A549 (cell line): ENCODE results near the gene RASGRF1. TPM values are rescaled to one million over a fixed set of nuclear protein-coding genes. Genes with fewer than 3 reads are reported as not detected.

Experiments
- ATAC-seq, 2 experiments: fragments of 200-7000 bp in 1 of 2; fragments of >200 bp in 1 of 2; cut with Nextera tagmentation in 1 of 2; cut with Tn5 transposase in 1 of 2; 3 replicates each; pipeline versions ENCODE4 v1.8.0 to v1.9.1; 2018 to 2020; ENCODE audit warnings: mild to moderate bottlenecking in 1 of 2, moderate library complexity in 1 of 2
- CTCF ChIA-PET: fragments of 300-600 bp; sonication (Branson Sonifier 250); formaldehyde crosslinking; extraction: SDS; loops from one replicate; lab custom pipeline; 2021; ENCODE audit warnings: antibody characterized with exemption, inconsistent platforms; lab: Yijun Ruan, JAX
- POLR2A ChIA-PET: fragments of 350-600 bp; formaldehyde crosslinking; extraction: SDS; loops from one replicate; lab custom pipeline; 2021; ENCODE audit warnings: antibody characterized with exemption, inconsistent platforms; lab: Yijun Ruan, JAX
- DNase-seq, 2 experiments: peaks; one replicate each; pipeline versions ENCODE4 v3.0.0 to v3.0.0-alpha.2; 2011 to 2016; ENCODE audit warnings: low read depth in 1 of 2, low spot score in 1 of 2
- FAIRE-seq: peaks from 2 replicates; lab custom pipeline; 2011; peaks lifted over from hg19 to GRCh38; lab: Jason Lieb, UNC
- H3K27ac ChIP-seq, 2 experiments: fragments of >200 bp; sonication (Bioruptor Twin); formaldehyde crosslinking; 3 replicates each; pipeline ENCODE4 v1.5.1; 2016 to 2017
- H3K4me1 ChIP-seq: fragments of >200 bp; sonication (Bioruptor Twin); formaldehyde crosslinking; 3 replicates; pipeline ENCODE4 v1.6.1; 2016
- H3K4me2 ChIP-seq: fragments of >200 bp; sonication (Bioruptor Twin); formaldehyde crosslinking; 3 replicates; pipeline ENCODE4 v1.6.1; 2016
- H3K4me3 ChIP-seq: fragments of >200 bp; sonication (Bioruptor Twin); formaldehyde crosslinking; 3 replicates; pipeline ENCODE4 v1.5.1; 2016
- H3K9me3 ChIP-seq: fragments of >200 bp; sonication (Bioruptor Twin); formaldehyde crosslinking; 3 replicates; pipeline ENCODE4 v1.6.1; 2016
- ATOH8 ChIP-seq: fragments of 250-450 bp; sonication (Bioruptor Pico); IDR thresholded peaks from 2 replicates; pipeline ENCODE4 v1.5.0; 2020; ENCODE audit warnings: low read depth, mild to moderate bottlenecking, moderate library complexity
- CBX2 ChIP-seq: fragments of 200-600 bp; sonication (generic); IDR thresholded peaks from 2 replicates; pipeline ENCODE4 v1.6.1; 2016; ENCODE audit warnings: low read depth, mild to moderate bottlenecking, borderline replicate concordance
- CEBPB ChIP-seq, 2 experiments: fragments of >200 bp in 1 of 2; sonication (Bioruptor Twin) in 1 of 2; formaldehyde crosslinking in 1 of 2; IDR thresholded peaks; 2 replicates each; pipeline ENCODE4 v1.6.1; 2012 to 2016
- CHD4 ChIP-seq: fragments of 200-600 bp; sonication (generic); IDR thresholded peaks from 2 replicates; pipeline ENCODE4 v1.6.1; 2016; ENCODE audit warnings: antibody characterized with exemption, mild to moderate bottlenecking, borderline replicate concordance
- EHMT2 ChIP-seq: fragments of 200-600 bp; sonication (generic); IDR thresholded peaks from 2 replicates; pipeline ENCODE4 v1.6.1; 2016; ENCODE audit warnings: antibody characterized with exemption, low read depth, mild to moderate bottlenecking, moderate library complexity
- EP300 ChIP-seq, 2 experiments: fragments of >200 bp; sonication (Bioruptor Twin); formaldehyde crosslinking; IDR thresholded peaks; 2 replicates in 1 of 2; 3 replicates in 1 of 2; pipeline ENCODE4 v1.6.1; 2016 to 2017
- ESRRA ChIP-seq: fragments of 150-350 bp; IDR thresholded peaks from 2 replicates; pipeline ENCODE4 v1.6.1; 2014; ENCODE audit warnings: mild to moderate bottlenecking, low read length, borderline replicate concordance
- FOSB ChIP-seq: fragments of 250-450 bp; sonication (Bioruptor Pico); IDR thresholded peaks from 2 replicates; pipeline ENCODE4 v1.5.0; 2020; ENCODE audit warnings: mild to moderate bottlenecking, moderate library complexity
- GATA3 ChIP-seq: IDR thresholded peaks from 2 replicates; pipeline ENCODE4 v1.6.1; 2012; ENCODE audit warnings: borderline replicate concordance
- HOXB13 ChIP-seq: fragments of 250-450 bp; sonication (Bioruptor Pico); IDR thresholded peaks from 2 replicates; pipeline ENCODE4 v1.5.0; 2020; ENCODE audit warnings: low read depth, mild to moderate bottlenecking, moderate library complexity
- NFE2L2 ChIP-seq: fragments of 150-350 bp; conservative IDR thresholded peaks from 2 replicates; pipeline ENCODE4 v1.6.1; 2014; ENCODE audit warnings: low read length
- NR3C1 ChIP-seq: fragments of >200 bp; sonication (Bioruptor Twin); formaldehyde crosslinking; IDR thresholded peaks from 3 replicates; pipeline ENCODE4 v1.6.1; 2017
- POLR2AphosphoS2 ChIP-seq: conservative IDR thresholded peaks from 2 replicates; pipeline ENCODE4 v1.6.1; 2012; ENCODE audit warnings: low read length, improper control_type of control experiment, inconsistent platforms
- RCOR1 ChIP-seq: fragments of 150-350 bp; IDR thresholded peaks from 2 replicates; pipeline ENCODE4 v1.6.1; 2014; ENCODE audit warnings: antibody characterized with exemption, low read length, low read depth
- RNF2 ChIP-seq: fragments of 200-600 bp; sonication (generic); IDR thresholded peaks from 2 replicates; pipeline ENCODE4 v1.6.1; 2016; ENCODE audit warnings: low read depth, mild to moderate bottlenecking, antibody characterized with exemption, moderate library complexity, borderline replicate concordance
- SMC3 ChIP-seq: fragments of >200 bp; sonication (Bioruptor Twin); formaldehyde crosslinking; IDR thresholded peaks from 3 replicates; pipeline ENCODE4 v1.6.1; 2018; ENCODE audit warnings: inconsistent platforms
- TP53 ChIP-seq: fragments of 250-450 bp; sonication (Bioruptor Pico); IDR thresholded peaks from 2 replicates; pipeline ENCODE4 v1.5.0; 2021; ENCODE audit warnings: mild to moderate bottlenecking, moderate library complexity
- ZFP36 ChIP-seq: fragments of 450-650 bp; IDR thresholded peaks from 2 replicates; pipeline ENCODE4 v1.6.1; 2014; ENCODE audit warnings: borderline replicate concordance; ENCODE audit not compliant: partially characterized antibody
- ZNF302 ChIP-seq: fragments of 250-450 bp; sonication (Bioruptor Pico); IDR thresholded peaks from 2 replicates; pipeline ENCODE4 v1.9.0; 2021; ENCODE audit warnings: inconsistent platforms, mild to moderate bottlenecking, moderate library complexity
- WGBS: methylation state at CpG from one replicate; pipeline ENCODE4 v1.1.6; 2017; ENCODE audit errors: missing lambda C conversion rate; 5-methylcytosine and 5-hydroxymethylcytosine counted together
- polyA plus RNA-seq, 4 experiments: library from polyadenylated mRNA; depleted of rRNA in 3 of 4; stranded (reverse); fragments of >200 nt; fragmentation: RNase III in 1 of 4; extraction: RNeasy Plus Mini Kit Qiagen cat#74134 plus additional on column Dnase treatment in 1 of 4; gene quantifications; 2 replicates in 3 of 4; 3 replicates in 1 of 4; pipeline ENCODE4 v1.2.3, GENCODE V29; 2011 to 2017
- TF ChIP-seq, protein P1 (sequence below): fragments of 250-450 bp; sonication (Bioruptor Pico); IDR thresholded peaks from 2 replicates; pipeline ENCODE4 v1.5.0; 2021; ENCODE audit warnings: mild to moderate bottlenecking, moderate library complexity, borderline replicate concordance
- TF ChIP-seq, protein P2 (sequence below): fragments of 200-600 bp; sonication (generic); IDR thresholded peaks from 2 replicates; pipeline ENCODE4 v1.6.1; 2016; ENCODE audit warnings: antibody characterized with exemption, mild to moderate bottlenecking, moderate library complexity

The RASGRF1 gene
- polyA plus RNA-seq, 2 of the 4 experiments (the other 2 are of a cell fraction) = 0.13 to 0.21 TPM

- H3K4me2 ChIP-seq = no peak overlapping the region
- POLR2A ChIA-PET = no interaction called here
Measured at GRCh38 chr15:78968114-78968513, 122.5 kb downstream of the RASGRF1 start.

DNA sequence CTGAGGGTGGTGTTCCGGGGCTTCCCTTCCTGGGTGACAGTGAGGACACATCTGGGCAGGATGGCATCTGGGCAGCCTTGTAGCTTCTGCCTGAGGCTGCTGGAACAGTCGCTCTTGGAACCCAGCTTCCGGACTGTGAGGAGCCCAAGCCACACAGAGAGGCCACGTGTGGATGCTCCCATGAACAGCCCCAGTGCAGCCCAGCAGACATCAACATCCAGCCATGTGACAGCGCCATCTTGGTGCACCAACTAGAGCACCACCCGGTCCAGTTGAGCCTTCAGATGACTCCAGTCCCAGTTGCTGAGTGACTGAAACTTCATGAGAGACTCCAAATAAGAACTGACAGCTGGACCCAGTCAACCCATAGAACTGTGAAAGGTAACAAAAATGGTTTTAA, 130.3 kb downstream of the RASGRF1 start:
- ChIA-PET CTCF (interaction anchor here (1.3 to 5.5 kb wide), 4 partner anchors 19 to 225 kb away, joined by 4 to 27 read pairs (median 5); no protein-coding TSS in a partner anchor), POLR2A (no interaction called here)
- Histone ChIP-seq H3K4me1 (no peaks in the 10 kb centered on the region), H3K4me2 (no peak overlapping the region), H3K4me3 (no peak overlapping the region), H3K27ac (no peak overlapping the region), H3K9me3 (no peaks in the 10 kb centered on the region)
- no peak for FAIRE-seq
- TF ChIP-seq CHD4 (no peak), GATA3 (no peak), EHMT2 (peak; percentile 26; the same call in 1 of the 2 replicates), ZFP36 (no peak), POLR2AphosphoS2 (no peak), ESRRA (no peak), CEBPB (IDR thresholded peaks at IDR 0.05) (no peak)
- TF ChIP-seq, protein P1, sequence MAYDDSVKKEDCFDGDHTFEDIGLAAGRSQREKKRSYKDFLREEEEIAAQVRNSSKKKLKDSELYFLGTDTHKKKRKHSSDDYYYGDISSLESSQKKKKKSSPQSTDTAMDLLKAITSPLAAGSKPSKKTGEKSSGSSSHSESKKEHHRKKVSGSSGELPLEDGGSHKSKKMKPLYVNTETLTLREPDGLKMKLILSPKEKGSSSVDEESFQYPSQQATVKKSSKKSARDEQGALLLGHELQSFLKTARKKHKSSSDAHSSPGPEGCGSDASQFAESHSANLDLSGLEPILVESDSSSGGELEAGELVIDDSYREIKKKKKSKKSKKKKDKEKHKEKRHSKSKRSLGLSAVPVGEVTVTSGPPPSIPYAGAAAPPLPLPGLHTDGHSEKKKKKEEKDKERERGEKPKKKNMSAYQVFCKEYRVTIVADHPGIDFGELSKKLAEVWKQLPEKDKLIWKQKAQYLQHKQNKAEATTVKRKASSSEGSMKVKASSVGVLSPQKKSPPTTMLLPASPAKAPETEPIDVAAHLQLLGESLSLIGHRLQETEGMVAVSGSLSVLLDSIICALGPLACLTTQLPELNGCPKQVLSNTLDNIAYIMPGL (CRISPR knock-in tag) = no peak
- 75% methylated on average over 6 of the region's 6 CpGs for WGBS
- ATAC-seq = peak in 1 of 2 experiments; percentile 29; a peak in 1 of 6 replicates
- no peak for DNase-seq

More at GRCh38 chr15:78968114-78968513, 122.5 kb downstream of the RASGRF1 start:
- CTCF ChIA-PET = interaction anchor here (0.7 to 3.4 kb wide), 14 partner anchors 10 to 218 kb away, joined by 3 to 22 read pairs (median 4); no protein-coding TSS in a partner anchor
- Histone ChIP-seq H3K9me3 (no peaks in the 10 kb centered on the region), H3K4me3 (no peak overlapping the region), H3K4me1 (no peaks in the 10 kb centered on the region), H3K27ac (no peak overlapping the region)
- DNase-seq = no peak
- FAIRE-seq = no peak
- 73% methylated on average over 2 of the region's 2 CpGs for WGBS
- ATAC-seq = no peak
- TF ChIP-seq EP300 (IDR thresholded peaks at IDR 0.05) = no peak
- no peak for TF ChIP-seq NR3C1
- TF ChIP-seq CBX2 = no peak
- no peak for TF ChIP-seq ATOH8
- no peak for TF ChIP-seq POLR2AphosphoS2
- no peak for TF ChIP-seq RNF2
- no peak for TF ChIP-seq CHD4
- TF ChIP-seq RCOR1 = no peak
- TF ChIP-seq, protein P2, sequence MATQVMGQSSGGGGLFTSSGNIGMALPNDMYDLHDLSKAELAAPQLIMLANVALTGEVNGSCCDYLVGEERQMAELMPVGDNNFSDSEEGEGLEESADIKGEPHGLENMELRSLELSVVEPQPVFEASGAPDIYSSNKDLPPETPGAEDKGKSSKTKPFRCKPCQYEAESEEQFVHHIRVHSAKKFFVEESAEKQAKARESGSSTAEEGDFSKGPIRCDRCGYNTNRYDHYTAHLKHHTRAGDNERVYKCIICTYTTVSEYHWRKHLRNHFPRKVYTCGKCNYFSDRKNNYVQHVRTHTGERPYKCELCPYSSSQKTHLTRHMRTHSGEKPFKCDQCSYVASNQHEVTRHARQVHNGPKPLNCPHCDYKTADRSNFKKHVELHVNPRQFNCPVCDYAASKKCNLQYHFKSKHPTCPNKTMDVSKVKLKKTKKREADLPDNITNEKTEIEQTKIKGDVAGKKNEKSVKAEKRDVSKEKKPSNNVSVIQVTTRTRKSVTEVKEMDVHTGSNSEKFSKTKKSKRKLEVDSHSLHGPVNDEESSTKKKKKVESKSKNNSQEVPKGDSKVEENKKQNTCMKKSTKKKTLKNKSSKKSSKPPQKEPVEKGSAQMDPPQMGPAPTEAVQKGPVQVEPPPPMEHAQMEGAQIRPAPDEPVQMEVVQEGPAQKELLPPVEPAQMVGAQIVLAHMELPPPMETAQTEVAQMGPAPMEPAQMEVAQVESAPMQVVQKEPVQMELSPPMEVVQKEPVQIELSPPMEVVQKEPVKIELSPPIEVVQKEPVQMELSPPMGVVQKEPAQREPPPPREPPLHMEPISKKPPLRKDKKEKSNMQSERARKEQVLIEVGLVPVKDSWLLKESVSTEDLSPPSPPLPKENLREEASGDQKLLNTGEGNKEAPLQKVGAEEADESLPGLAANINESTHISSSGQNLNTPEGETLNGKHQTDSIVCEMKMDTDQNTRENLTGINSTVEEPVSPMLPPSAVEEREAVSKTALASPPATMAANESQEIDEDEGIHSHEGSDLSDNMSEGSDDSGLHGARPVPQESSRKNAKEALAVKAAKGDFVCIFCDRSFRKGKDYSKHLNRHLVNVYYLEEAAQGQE = no peak
- TF ChIP-seq TP53 (CRISPR knock-in tag) = no peak
- TF ChIP-seq SMC3 = no peak
- TF ChIP-seq ZNF302 (CRISPR knock-in tag) = no peak
- no peak for TF ChIP-seq EHMT2
- TF ChIP-seq FOSB (CRISPR knock-in tag) = no peak
- TF ChIP-seq NFE2L2 = no peak
- no peak for TF ChIP-seq CEBPB (IDR thresholded peaks at IDR 0.05)
- TF ChIP-seq HOXB13 (CRISPR knock-in tag) = no peak
